ENCODE results near the gene TMEM63B. TPM values are rescaled to one million over a fixed set of nuclear protein-coding genes. Genes with fewer than 3 reads are reported as not detected.

Gene TMEM63B
- total RNA-seq, 2 experiments from 2014 or later, result 7.8 to 8.3 TPM

- Mint-ChIP-seq H3K36me3 (ENCODE audit: low read depth) (peaks cover 19% of the 10 kb centered on the region), H3K9me3 (no peaks in the 10 kb centered on the region), H3K4me1 (ENCODE audit: low read depth) (no peaks in the 10 kb centered on the region), H3K27ac (no peak overlapping the region), H3K4me3 (no peak overlapping the region), H3K27me3 (ENCODE audit: low read depth) (no peaks in the 10 kb centered on the region)
- intact Hi-C loops (cut with micrococcal nuclease), result no loop called here
- CTCF ChIA-PET, result interaction anchor here (0.9 to 1.4 kb wide), 5 partner anchors 14 to 443 kb away, joined by 3 to 4 read pairs (median 3); no protein-coding TSS in a partner anchor
- DNase-seq, result no peak
Measured at GRCh38 chr6:44110966-44111365, 16.4 kb upstream of the TMEM63B start.

- Mint-ChIP-seq H3K4me3 (no peak overlapping the region), H3K27ac (no peak overlapping the region), H3K9me3 (no peaks in the 10 kb centered on the region), H3K27me3 (ENCODE audit: low read depth) (no peaks in the 10 kb centered on the region), H3K4me1 (ENCODE audit: low read depth) (peaks cover 6% of the 10 kb centered on the region), H3K36me3 (ENCODE audit: low read depth) (peaks cover 19% of the 10 kb centered on the region)
- intact Hi-C loops (cut with micrococcal nuclease), result no loop called here
- DNase-seq, result no peak
- CTCF ChIA-PET, result interaction anchor here (0.9 to 1.4 kb wide), 5 partner anchors 13 to 444 kb away, joined by 3 to 4 read pairs (median 3); no protein-coding TSS in a partner anchor
Measured at GRCh38 chr6:44111434-44112417, 15.6 kb upstream of the TMEM63B start.

GRCh38 chr6:44113414-44113813, 13.9 kb upstream of the TMEM63B start:
- CTCF ChIA-PET, result interaction anchor here (0.7 kb wide), 2 partner anchors 48 to 111 kb away, joined by 3 read pairs; no protein-coding TSS in a partner anchor
- no peak for DNase-seq
- intact Hi-C loops (cut with micrococcal nuclease), result no loop called here
- H3K27me3 Mint-ChIP-seq (ENCODE audit: low read depth), result no peaks in the 10 kb centered on the region
- peaks cover 19% of the 10 kb centered on the region for H3K36me3 Mint-ChIP-seq (ENCODE audit: low read depth)
- H3K4me1 Mint-ChIP-seq (ENCODE audit: low read depth), result peaks cover 17% of the 10 kb centered on the region
- H3K27ac Mint-ChIP-seq, result no peak overlapping the region
- no peaks in the 10 kb centered on the region for H3K9me3 Mint-ChIP-seq
- no peak overlapping the region for H3K4me3 Mint-ChIP-seq

GRCh38 chr6:44115866-44116265, 11.5 kb upstream of the TMEM63B start:
- DNase-seq, result no peak
- CTCF ChIA-PET, result interaction anchor here (0.9 kb wide), 1 partner anchor 35 kb away, joined by 3 read pairs; no protein-coding TSS in a partner anchor
- no peak overlapping the region for H3K27ac Mint-ChIP-seq
- no peaks in the 10 kb centered on the region for H3K27me3 Mint-ChIP-seq (ENCODE audit: low read depth)
- intact Hi-C loops (cut with micrococcal nuclease), result no loop called here
- H3K4me3 Mint-ChIP-seq, result no peak overlapping the region
- H3K4me1 Mint-ChIP-seq (ENCODE audit: low read depth), result peaks cover 33% of the 10 kb centered on the region
- no peaks in the 10 kb centered on the region for H3K9me3 Mint-ChIP-seq
- H3K36me3 Mint-ChIP-seq (ENCODE audit: low read depth), result peaks cover 13% of the 10 kb centered on the region

- peaks cover 39% of the 10 kb centered on the region for H3K4me1 Mint-ChIP-seq (ENCODE audit: low read depth)
- DNase-seq, result no peak
- H3K27ac Mint-ChIP-seq, result no peak overlapping the region
- no peak overlapping the region for H3K4me3 Mint-ChIP-seq
- no peaks in the 10 kb centered on the region for H3K27me3 Mint-ChIP-seq (ENCODE audit: low read depth)
- no peaks in the 10 kb centered on the region for H3K9me3 Mint-ChIP-seq
- H3K36me3 Mint-ChIP-seq (ENCODE audit: low read depth), result peaks cover 9% of the 10 kb centered on the region
- intact Hi-C loops (cut with micrococcal nuclease), result no loop called here
- CTCF ChIA-PET, result interaction anchor here (0.9 to 1.1 kb wide), 2 partner anchors 19 to 34 kb away, joined by 3 to 5 read pairs; no protein-coding TSS in a partner anchor
Measured at GRCh38 chr6:44116641-44117382, 10.5 kb upstream of the TMEM63B start.

GRCh38 chr6:44117397-44118128, 9.8 kb upstream of the TMEM63B start:
- CTCF ChIA-PET, result interaction anchor here (0.6 to 1.5 kb wide), 4 partner anchors 15 to 100 kb away, joined by 3 to 5 read pairs (median 4); no protein-coding TSS in a partner anchor
- no peak for DNase-seq
- H3K27me3 Mint-ChIP-seq (ENCODE audit: low read depth), result no peaks in the 10 kb centered on the region
- H3K4me3 Mint-ChIP-seq, result no peak overlapping the region
- H3K27ac Mint-ChIP-seq, result no peak overlapping the region
- H3K36me3 Mint-ChIP-seq (ENCODE audit: low read depth), result peaks cover 5% of the 10 kb centered on the region
- H3K9me3 Mint-ChIP-seq, result no peaks in the 10 kb centered on the region
- peaks cover 42% of the 10 kb centered on the region for H3K4me1 Mint-ChIP-seq (ENCODE audit: low read depth)
- intact Hi-C loops (cut with micrococcal nuclease), result no loop called here

- Mint-ChIP-seq H3K4me1 (ENCODE audit: low read depth) (peaks cover 65% of the 10 kb centered on the region), H3K9me3 (no peaks in the 10 kb centered on the region), H3K27me3 (ENCODE audit: low read depth) (no peaks in the 10 kb centered on the region), H3K4me3 (no peak overlapping the region), H3K27ac (no peak overlapping the region), H3K36me3 (ENCODE audit: low read depth) (peaks cover 5% of the 10 kb centered on the region)
- intact Hi-C loops (cut with micrococcal nuclease), result no loop called here
- CTCF ChIA-PET, result interaction anchor here (0.6 kb wide), 1 partner anchor 10 kb away, joined by 6 read pairs; no protein-coding TSS in a partner anchor
- DNase-seq, result no peak
Measured at GRCh38 chr6:44119704-44120262, 7.6 kb upstream of the TMEM63B start.

DNA sequence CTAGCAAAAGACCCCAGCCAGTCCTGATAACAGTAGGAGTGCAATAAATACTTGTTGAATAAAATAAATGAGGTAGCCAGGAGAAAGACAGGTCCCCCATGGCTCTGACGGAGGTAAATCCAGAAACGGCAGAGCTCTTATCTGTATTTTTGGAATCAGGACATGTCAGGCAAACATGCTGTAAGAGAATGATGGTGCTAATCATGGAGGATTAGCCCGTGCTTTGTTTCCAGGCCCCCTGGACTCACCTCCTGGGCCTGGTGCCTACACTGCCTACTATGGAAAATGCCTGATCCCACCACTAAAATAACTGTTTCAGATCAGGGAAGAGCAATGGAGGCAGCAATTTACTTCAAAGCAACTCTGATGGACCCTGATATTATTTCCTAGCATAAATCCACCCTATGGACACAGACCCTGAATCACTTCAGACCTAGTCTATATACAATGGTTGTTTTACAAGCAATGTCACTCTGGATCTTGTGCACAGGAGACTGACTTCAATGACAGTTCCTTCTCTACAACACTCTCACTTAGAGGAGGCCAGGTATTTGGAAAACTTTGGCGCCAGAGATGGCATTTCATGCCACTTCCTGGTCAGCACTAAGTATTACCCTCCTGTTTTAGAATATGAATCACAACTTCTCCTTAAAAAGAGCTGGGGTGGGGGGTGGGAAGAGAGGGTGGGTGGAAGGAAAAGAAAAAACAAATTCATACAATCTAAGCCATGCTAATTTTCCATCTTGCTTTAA, 6.5 kb upstream of the TMEM63B start:
- H3K4me1 Mint-ChIP-seq (ENCODE audit: low read depth), result peaks cover 73% of the 10 kb centered on the region
- no peak overlapping the region for H3K27ac Mint-ChIP-seq
- intact Hi-C loops (cut with micrococcal nuclease), result no loop called here
- no peaks in the 10 kb centered on the region for H3K9me3 Mint-ChIP-seq
- no peak overlapping the region for H3K4me3 Mint-ChIP-seq
- DNase-seq, result no peak
- H3K36me3 Mint-ChIP-seq (ENCODE audit: low read depth), result peaks cover 8% of the 10 kb centered on the region
- H3K27me3 Mint-ChIP-seq (ENCODE audit: low read depth), result no peaks in the 10 kb centered on the region
- CTCF ChIA-PET, result interaction anchor here (0.7 kb wide), 2 partner anchors 26 to 347 kb away, joined by 3 read pairs; no protein-coding TSS in a partner anchor

DNA sequence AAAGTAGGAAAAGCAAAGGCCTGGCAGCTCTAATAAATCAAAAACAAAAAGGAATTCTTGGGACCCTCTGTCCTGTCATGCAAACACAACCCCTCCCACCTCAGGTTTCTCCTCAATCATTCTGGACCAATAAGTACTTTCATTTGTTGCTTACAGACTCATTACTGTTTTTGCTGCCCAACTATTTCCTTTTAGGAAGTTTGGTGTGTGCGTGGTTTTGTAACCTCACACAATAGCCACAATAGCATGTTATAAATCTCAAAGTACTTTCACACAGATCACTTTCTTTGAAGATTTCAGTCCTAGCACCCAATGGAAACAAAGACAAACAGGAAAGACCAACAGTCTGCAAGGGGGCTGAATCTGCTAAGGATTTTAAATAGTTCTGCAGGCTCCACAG, 4.6 kb upstream of the TMEM63B start:
- CTCF ChIA-PET, result interaction anchor here (1.0 kb wide), 1 partner anchor 25 kb away, joined by 3 read pairs; no protein-coding TSS in a partner anchor

GRCh38 chr6:44123544-44123943, 3.8 kb upstream of the TMEM63B start:
- Mint-ChIP-seq H3K27me3 (ENCODE audit: low read depth) (no peaks in the 10 kb centered on the region), H3K9me3 (no peaks in the 10 kb centered on the region), H3K4me3 (no peak overlapping the region), H3K36me3 (ENCODE audit: low read depth) (peaks cover 5% of the 10 kb centered on the region), H3K4me1 (ENCODE audit: low read depth) (peaks cover 64% of the 10 kb centered on the region), H3K27ac (no peak overlapping the region)
- intact Hi-C loops (cut with micrococcal nuclease), result no loop called here
- no peak for DNase-seq
- CTCF ChIA-PET, result interaction anchor here (1.0 kb wide), 1 partner anchor 25 kb away, joined by 3 read pairs; no protein-coding TSS in a partner anchor

More for the DNA sequence above, 4.6 kb upstream of the TMEM63B start:
- no peak overlapping the region for H3K27ac Mint-ChIP-seq
- H3K36me3 Mint-ChIP-seq (ENCODE audit: low read depth), result peaks cover 5% of the 10 kb centered on the region
- H3K4me1 Mint-ChIP-seq (ENCODE audit: low read depth), result peaks cover 66% of the 10 kb centered on the region
- H3K9me3 Mint-ChIP-seq, result no peaks in the 10 kb centered on the region
- intact Hi-C loops (cut with micrococcal nuclease), result no loop called here
- DNase-seq, result peak; percentile 24
- H3K27me3 Mint-ChIP-seq (ENCODE audit: low read depth), result no peaks in the 10 kb centered on the region
- H3K4me3 Mint-ChIP-seq, result no peak overlapping the region

Data from activated naive CD4-positive, alpha-beta T cell treated with anti-CD3 and anti-CD28 coated beads for 36 hours (primary cell).